ENCODE data around the gene CPSF4.

- TF ChIP-seq, protein P1, sequence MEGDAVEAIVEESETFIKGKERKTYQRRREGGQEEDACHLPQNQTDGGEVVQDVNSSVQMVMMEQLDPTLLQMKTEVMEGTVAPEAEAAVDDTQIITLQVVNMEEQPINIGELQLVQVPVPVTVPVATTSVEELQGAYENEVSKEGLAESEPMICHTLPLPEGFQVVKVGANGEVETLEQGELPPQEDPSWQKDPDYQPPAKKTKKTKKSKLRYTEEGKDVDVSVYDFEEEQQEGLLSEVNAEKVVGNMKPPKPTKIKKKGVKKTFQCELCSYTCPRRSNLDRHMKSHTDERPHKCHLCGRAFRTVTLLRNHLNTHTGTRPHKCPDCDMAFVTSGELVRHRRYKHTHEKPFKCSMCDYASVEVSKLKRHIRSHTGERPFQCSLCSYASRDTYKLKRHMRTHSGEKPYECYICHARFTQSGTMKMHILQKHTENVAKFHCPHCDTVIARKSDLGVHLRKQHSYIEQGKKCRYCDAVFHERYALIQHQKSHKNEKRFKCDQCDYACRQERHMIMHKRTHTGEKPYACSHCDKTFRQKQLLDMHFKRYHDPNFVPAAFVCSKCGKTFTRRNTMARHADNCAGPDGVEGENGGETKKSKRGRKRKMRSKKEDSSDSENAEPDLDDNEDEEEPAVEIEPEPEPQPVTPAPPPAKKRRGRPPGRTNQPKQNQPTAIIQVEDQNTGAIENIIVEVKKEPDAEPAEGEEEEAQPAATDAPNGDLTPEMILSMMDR (conservative IDR thresholded peaks at IDR 0.05; ENCODE audit: low read length), result no peak
- TF ChIP-seq EZH2phosphoT487 (IDR thresholded peaks at IDR 0.05; ENCODE audit: borderline replicate concordance, low read depth, low read length), result no peak
Observed at GRCh38 chr7:99428972-99429566, 9.7 kb upstream of the CPSF4 start.
